ENCODE results near the gene MARCHF10.

MARCHF10 gene

DNA sequence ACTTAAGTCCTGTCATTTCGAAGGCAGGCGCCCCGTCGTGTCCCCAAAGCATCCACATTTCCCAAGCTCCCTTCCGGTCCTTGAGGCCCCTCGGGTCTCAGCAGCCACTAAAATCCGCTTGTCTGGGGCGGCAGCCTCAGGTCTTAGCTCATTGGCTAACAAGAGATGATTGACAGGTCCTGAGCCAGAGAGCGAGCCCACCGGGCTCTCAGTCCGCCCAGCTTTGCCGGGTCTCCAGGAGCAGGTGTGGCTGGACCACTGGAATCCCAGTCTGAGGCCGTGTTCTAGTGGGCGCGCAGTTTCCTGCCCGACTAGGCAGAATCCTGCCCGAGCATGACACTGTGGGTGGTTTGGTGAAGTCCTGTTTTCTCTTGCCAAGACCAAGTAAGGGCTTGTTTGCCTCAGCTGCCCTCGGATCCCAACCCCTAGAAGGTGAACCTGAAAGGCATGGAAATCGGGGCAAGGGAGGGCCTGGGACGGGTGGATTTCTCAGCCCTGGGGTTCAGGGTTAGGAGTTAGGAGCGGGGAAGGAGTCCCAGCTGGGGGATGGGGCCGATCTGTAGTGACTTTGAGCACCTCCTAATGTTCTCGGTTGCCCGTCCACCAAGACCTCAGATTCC is 137.8 kb downstream of the MARCHF10 start:
- Histone ChIP-seq H3K9me3 (ENCODE audit: control insufficient read depth in 1 of 2, low read length in 2 of 2) (no peaks in the 10 kb centered on the region), H3K27me3 (ENCODE audit: low read depth, low read length) (no peaks in the 10 kb centered on the region), H3K4me3 (ENCODE audit: low read depth in 1 of 2, low read length in 2 of 2) (no peak overlapping the region), H3K27ac (ENCODE audit: low read length) (no peak overlapping the region), H3K4me1 (ENCODE audit: control insufficient read depth in 1 of 2, insufficient read depth in 2 of 2, low read length in 2 of 2) (peaks cover 0 to 13% of the 10 kb centered on the region in 2 donors), H3K36me3 (ENCODE audit: control insufficient read depth in 1 of 2, insufficient read depth in 2 of 2, low read length in 2 of 2) (peaks cover 0 to 3% of the 10 kb centered on the region in 2 donors)

DNA sequence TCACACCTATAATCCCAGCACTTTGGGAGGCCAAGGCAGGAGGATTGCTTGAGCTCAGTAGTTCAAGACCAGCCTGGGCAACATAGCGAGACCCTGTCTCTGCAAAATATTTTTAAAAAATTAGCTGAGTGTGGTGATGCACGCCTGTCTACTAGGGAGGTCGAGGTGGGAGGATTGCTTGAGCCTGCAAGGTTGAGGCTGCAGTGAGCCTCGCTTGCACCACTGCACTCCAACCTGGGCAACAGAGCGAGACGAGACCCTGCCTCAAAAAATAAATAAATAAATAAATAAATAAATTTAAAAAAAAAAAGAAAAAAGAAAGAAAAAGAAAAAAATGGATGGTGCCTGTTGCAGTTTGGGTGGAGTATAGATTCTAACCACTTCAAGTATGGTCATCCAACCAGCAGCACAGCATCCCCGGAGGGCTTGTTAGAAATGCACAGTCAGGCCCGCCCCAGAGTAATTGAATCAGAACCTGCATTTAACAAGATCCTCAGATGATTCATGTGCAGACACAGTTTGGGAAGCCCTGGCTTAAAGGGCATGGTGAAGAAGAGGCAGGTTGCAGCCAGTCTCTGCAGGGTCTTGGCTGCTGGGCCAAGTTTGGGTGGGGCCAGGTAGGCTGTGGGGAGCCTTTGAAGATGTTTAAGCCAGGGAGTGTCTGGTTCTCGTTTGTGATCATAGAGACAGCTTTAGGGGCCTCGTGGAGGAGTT is 139.9 kb downstream of the MARCHF10 start:
- Histone ChIP-seq H3K36me3 (ENCODE audit: control insufficient read depth in 1 of 2, insufficient read depth in 2 of 2, low read length in 2 of 2) (peaks cover 0 to 3% of the 10 kb centered on the region in 2 donors), H3K4me3 (ENCODE audit: low read depth in 1 of 2, low read length in 2 of 2) (no peak overlapping the region), H3K4me1 (ENCODE audit: control insufficient read depth in 1 of 2, insufficient read depth in 2 of 2, low read length in 2 of 2) (peaks cover 0 to 3% of the 10 kb centered on the region in 2 donors), H3K27me3 (ENCODE audit: low read depth, low read length) (no peaks in the 10 kb centered on the region), H3K9me3 (ENCODE audit: control insufficient read depth in 1 of 2, low read length in 2 of 2) (no peaks in the 10 kb centered on the region), H3K27ac (ENCODE audit: low read length) (no peak overlapping the region)

DNA sequence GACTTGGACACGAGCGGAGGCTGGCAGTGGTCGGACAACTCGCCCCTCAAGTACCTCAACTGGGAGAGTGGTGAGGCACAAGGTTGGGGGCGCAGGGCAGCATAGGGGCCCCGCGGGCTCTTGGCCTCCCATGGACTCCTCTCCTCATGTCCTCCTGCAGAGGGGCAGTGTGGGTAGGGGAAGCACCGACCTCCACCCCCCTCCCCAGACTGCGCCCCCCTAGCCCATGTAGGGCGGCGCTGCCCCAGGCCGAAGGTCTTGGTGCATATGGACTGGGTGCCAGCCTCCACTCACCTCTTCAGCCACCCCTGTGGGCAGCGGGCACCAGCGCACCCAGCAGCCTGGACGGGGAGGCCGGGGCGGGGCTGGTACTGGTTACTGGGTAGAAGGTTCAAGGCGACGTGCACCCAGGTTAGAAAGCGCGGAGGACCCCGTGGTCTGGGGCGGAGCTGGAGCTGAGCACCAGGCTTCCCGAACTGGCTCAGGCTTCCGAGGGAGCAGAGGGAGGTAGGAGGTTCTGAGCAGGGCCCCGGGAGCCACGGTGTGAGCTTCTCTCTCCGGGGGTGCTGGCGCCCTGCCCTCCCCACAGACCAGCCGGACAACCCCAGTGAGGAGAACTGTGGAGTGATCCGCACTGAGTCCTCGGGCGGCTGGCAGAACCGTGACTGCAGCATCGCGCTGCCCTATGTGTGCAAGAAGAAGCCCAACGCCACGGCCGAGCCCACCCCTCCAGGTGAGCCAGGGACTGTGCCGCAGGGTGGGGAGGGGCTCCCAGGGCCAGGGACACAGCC is 141.1 kb downstream of the MARCHF10 start:
- peaks cover 0 to 4% of the 10 kb centered on the region in 2 donors for H3K4me1 ChIP-seq (ENCODE audit: control insufficient read depth in 1 of 2, insufficient read depth in 2 of 2, low read length in 2 of 2)
- H3K36me3 ChIP-seq (ENCODE audit: control insufficient read depth in 1 of 2, insufficient read depth in 2 of 2, low read length in 2 of 2), result peaks cover 0 to 3% of the 10 kb centered on the region in 2 donors
- H3K27ac ChIP-seq (ENCODE audit: low read length), result no peak overlapping the region
- no peaks in the 10 kb centered on the region for H3K9me3 ChIP-seq (ENCODE audit: control insufficient read depth in 1 of 2, low read length in 2 of 2)
- H3K4me3 ChIP-seq (ENCODE audit: low read depth in 1 of 2, low read length in 2 of 2), result no peak overlapping the region
- no peaks in the 10 kb centered on the region for H3K27me3 ChIP-seq (ENCODE audit: low read depth, low read length)

DNA sequence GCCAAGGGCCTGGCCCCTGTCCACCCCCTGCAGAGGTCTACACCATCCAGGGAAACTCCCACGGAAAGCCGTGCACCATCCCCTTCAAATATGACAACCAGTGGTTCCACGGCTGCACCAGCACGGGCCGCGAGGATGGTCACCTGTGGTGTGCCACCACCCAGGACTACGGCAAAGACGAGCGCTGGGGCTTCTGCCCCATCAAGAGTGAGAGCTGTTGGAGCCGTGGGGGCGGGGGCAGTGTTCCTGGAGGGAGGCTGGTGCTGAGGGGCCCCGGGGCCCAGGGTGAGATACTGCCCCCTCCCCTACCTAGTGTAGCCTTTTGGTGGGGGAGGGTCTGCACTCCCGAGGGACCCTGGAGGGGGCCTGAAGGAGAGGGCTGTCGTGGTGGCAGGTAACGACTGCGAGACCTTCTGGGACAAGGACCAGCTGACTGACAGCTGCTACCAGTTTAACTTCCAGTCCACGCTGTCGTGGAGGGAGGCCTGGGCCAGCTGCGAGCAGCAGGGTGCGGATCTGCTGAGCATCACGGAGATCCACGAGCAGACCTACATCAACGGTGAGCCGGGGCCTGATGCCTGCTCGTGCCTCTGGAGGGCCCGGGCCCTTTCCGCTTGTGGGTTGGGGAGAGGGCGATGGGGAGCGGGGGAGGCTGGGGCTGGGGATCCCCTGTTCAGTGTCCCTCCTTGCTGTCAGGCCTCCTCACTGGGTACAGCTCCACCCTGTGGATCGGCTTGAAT is 141.9 kb downstream of the MARCHF10 start:
- Histone ChIP-seq H3K9me3 (ENCODE audit: control insufficient read depth in 1 of 2, low read length in 2 of 2) (no peaks in the 10 kb centered on the region), H3K4me3 (ENCODE audit: low read depth in 1 of 2, low read length in 2 of 2) (no peak overlapping the region), H3K4me1 (ENCODE audit: control insufficient read depth in 1 of 2, insufficient read depth in 2 of 2, low read length in 2 of 2) (peaks cover 0 to 4% of the 10 kb centered on the region in 2 donors), H3K36me3 (ENCODE audit: control insufficient read depth in 1 of 2, insufficient read depth in 2 of 2, low read length in 2 of 2) (peaks cover 0 to 3% of the 10 kb centered on the region in 2 donors), H3K27ac (ENCODE audit: low read length) (no peak overlapping the region), H3K27me3 (ENCODE audit: low read depth, low read length) (no peaks in the 10 kb centered on the region)

DNA sequence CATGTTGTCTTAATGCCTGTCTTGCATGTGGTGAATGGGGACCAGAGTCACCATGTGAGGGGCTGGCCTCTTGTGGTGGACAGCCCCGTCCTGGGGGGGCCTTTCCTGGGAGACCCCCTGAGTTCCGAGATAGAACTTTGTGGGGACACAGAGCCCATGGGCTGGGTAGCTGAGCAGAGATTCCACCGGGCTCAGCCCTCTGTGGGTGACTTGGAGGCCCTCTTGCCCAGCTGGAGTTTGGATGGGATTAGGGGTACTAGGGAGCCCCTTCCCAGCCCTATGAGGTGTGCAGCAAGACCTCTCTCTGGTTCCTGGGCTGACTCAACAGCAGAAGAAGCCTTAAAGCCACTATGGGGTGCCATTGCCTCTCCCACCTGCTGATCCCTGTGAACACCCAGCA is 142.5 kb downstream of the MARCHF10 start:
- Histone ChIP-seq H3K4me3 (ENCODE audit: low read depth in 1 of 2, low read length in 2 of 2) (no peak overlapping the region), H3K36me3 (ENCODE audit: control insufficient read depth in 1 of 2, insufficient read depth in 2 of 2, low read length in 2 of 2) (peaks cover 0 to 3% of the 10 kb centered on the region in 2 donors), H3K27me3 (ENCODE audit: low read depth, low read length) (no peaks in the 10 kb centered on the region), H3K27ac (ENCODE audit: low read length) (no peak overlapping the region), H3K4me1 (ENCODE audit: control insufficient read depth in 1 of 2, insufficient read depth in 2 of 2, low read length in 2 of 2) (peaks cover 0 to 4% of the 10 kb centered on the region in 2 donors), H3K9me3 (ENCODE audit: control insufficient read depth in 1 of 2, low read length in 2 of 2) (no peaks in the 10 kb centered on the region)

DNA sequence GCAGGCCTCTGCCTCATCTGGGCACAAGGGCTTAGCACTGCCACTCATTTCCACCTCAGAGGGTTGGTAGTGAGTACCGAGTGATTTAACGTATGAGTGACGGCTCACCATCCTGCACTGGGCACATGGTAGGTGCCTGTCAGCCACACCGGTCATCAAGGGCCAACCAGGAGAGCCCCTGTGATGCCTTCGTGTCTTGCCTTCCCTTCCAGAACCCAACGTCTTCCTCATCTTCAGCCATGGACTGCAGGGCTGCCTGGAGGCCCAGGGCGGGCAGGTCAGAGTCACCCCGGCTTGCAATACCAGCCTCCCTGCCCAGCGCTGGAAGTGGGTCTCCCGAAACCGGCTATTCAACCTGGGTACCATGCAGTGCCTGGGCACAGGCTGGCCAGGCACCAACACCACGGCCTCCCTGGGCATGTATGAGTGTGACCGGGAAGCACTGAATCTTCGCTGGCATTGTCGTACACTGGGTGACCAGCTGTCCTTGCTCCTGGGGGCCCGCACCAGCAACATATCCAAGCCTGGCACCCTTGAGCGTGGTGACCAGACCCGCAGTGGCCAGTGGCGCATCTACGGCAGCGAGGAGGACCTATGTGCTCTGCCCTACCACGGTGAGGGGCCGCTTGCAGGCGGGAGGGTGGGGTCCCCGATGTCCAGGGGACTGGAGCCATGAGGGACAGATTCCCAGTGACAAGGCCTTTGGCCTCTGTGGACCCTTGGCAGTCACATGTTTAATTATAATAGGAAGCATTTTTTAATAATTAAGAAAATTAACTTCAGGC is 143.6 kb downstream of the MARCHF10 start:
- H3K4me3 ChIP-seq (ENCODE audit: low read depth in 1 of 2, low read length in 2 of 2), result no peak overlapping the region
- H3K27ac ChIP-seq (ENCODE audit: low read length), result no peak overlapping the region
- no peaks in the 10 kb centered on the region for H3K27me3 ChIP-seq (ENCODE audit: low read depth, low read length)
- H3K36me3 ChIP-seq (ENCODE audit: control insufficient read depth in 1 of 2, insufficient read depth in 2 of 2, low read length in 2 of 2), result peaks cover 0 to 3% of the 10 kb centered on the region in 2 donors
- peaks cover 0 to 5% of the 10 kb centered on the region in 2 donors for H3K9me3 ChIP-seq (ENCODE audit: control insufficient read depth in 1 of 2, low read length in 2 of 2)
- peaks cover 0 to 4% of the 10 kb centered on the region in 2 donors for H3K4me1 ChIP-seq (ENCODE audit: control insufficient read depth in 1 of 2, insufficient read depth in 2 of 2, low read length in 2 of 2)

DNA sequence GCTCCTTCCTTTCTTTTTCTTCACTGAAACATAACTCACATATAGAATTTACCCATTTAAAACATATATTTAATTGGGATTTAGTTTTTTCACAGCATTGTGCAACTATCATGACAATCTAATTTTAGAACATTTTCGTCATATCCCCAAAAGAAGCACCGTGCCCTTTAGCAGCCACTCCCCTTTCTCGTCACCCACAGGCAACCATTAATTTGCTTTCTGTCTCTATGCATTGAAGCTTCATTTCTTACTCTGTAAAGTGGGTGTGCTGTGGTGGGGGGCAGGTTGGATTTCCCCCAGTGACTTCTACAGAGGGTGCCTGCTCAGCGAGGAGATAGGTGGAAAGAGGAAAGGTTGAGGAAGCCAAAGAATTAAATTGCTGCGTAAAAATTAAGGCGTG is 144.8 kb downstream of the MARCHF10 start:
- peaks cover 0 to 4% of the 10 kb centered on the region in 2 donors for H3K4me1 ChIP-seq (ENCODE audit: control insufficient read depth in 1 of 2, insufficient read depth in 2 of 2, low read length in 2 of 2)
- H3K27ac ChIP-seq (ENCODE audit: low read length), result no peak overlapping the region
- H3K36me3 ChIP-seq (ENCODE audit: control insufficient read depth in 1 of 2, insufficient read depth in 2 of 2, low read length in 2 of 2), result peaks cover 0 to 3% of the 10 kb centered on the region in 2 donors
- no peak overlapping the region for H3K4me3 ChIP-seq (ENCODE audit: low read depth in 1 of 2, low read length in 2 of 2)
- peaks cover 0 to 5% of the 10 kb centered on the region in 2 donors for H3K9me3 ChIP-seq (ENCODE audit: control insufficient read depth in 1 of 2, low read length in 2 of 2)
- H3K27me3 ChIP-seq (ENCODE audit: low read depth, low read length), result no peaks in the 10 kb centered on the region

DNA sequence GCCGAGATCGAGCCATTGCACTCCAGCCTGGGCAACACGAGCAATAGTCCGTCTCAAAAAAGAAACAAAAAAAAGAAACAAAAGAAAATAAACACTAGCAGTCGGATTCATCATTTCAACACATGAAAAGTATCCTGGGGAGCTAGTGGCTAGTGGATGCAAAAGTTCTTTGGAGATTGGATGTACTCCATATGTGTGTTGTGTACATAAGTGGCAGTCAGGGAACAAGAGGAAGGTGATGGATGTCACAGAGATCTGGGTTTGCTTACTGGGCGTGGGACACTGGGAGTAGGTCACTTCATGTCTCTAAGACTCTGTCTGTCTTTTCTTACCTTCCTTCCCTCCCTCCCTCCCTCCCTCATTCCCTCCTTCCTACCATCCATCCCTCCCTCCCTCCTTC is 145.3 kb downstream of the MARCHF10 start:
- no peak overlapping the region for H3K27ac ChIP-seq (ENCODE audit: low read length)
- H3K4me3 ChIP-seq (ENCODE audit: low read depth in 1 of 2, low read length in 2 of 2), result no peak overlapping the region
- H3K27me3 ChIP-seq (ENCODE audit: low read depth, low read length), result no peaks in the 10 kb centered on the region
- H3K4me1 ChIP-seq (ENCODE audit: control insufficient read depth in 1 of 2, insufficient read depth in 2 of 2, low read length in 2 of 2), result peaks cover 0 to 4% of the 10 kb centered on the region in 2 donors
- peaks cover 0 to 3% of the 10 kb centered on the region in 2 donors for H3K36me3 ChIP-seq (ENCODE audit: control insufficient read depth in 1 of 2, insufficient read depth in 2 of 2, low read length in 2 of 2)
- H3K9me3 ChIP-seq (ENCODE audit: control insufficient read depth in 1 of 2, low read length in 2 of 2), result peaks cover 0 to 5% of the 10 kb centered on the region in 2 donors

DNA sequence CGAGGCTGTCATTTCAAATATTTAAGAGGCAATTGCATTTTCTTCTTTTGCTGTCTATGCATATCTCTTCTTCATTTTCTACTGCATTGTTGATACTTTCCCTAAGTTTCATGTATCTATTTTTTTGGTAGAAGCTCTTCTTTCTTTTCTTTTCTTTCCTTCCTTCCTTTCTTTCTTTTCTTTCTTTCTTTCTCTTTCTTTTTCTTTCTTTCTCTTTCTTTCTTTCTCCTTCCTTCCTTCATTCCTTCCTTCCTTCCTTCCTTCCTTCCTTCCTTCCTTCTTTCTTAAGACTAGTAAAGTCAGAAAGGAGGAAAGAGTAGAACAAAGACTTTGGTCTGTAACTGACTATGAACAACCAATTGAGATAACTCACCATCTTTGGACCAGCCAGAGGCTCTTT is 146.8 kb downstream of the MARCHF10 start:
- Histone ChIP-seq H3K9me3 (ENCODE audit: control insufficient read depth in 1 of 2, low read length in 2 of 2) (peaks cover 0 to 5% of the 10 kb centered on the region in 2 donors), H3K4me1 (ENCODE audit: control insufficient read depth in 1 of 2, insufficient read depth in 2 of 2, low read length in 2 of 2) (peaks cover 0 to 4% of the 10 kb centered on the region in 2 donors), H3K27me3 (ENCODE audit: low read depth, low read length) (no peaks in the 10 kb centered on the region), H3K36me3 (ENCODE audit: control insufficient read depth in 1 of 2, insufficient read depth in 2 of 2, low read length in 2 of 2) (no peaks in the 10 kb centered on the region), H3K27ac (ENCODE audit: low read length) (no peak overlapping the region), H3K4me3 (ENCODE audit: low read depth in 1 of 2, low read length in 2 of 2) (no peak overlapping the region)

DNA sequence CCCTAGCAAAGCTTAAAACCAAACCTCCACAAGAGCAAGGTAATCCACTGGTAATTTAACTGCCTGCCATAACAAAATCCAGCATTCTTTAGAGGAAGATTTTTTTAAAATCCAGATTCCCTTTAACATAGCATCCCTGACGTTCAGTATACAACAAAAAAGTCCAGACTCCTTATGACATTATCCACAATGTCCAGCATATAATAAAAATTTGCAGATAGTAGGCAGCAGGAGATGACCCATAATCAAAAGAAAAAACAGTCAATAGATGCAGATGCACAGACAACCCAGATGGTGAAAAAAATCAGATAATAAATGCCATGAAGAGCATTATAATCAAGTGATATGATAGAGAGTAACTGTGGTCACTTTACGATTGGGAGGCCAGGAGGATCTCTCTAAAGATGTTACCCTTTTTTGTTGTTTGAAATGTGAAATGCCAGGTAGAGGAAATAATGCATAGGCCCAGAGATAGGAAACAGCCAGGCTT is 147.4 kb downstream of the MARCHF10 start:
- Histone ChIP-seq H3K27me3 (ENCODE audit: low read depth, low read length) (no peaks in the 10 kb centered on the region), H3K36me3 (ENCODE audit: control insufficient read depth in 1 of 2, insufficient read depth in 2 of 2, low read length in 2 of 2) (no peaks in the 10 kb centered on the region), H3K9me3 (ENCODE audit: control insufficient read depth in 1 of 2, low read length in 2 of 2) (peaks cover 0 to 5% of the 10 kb centered on the region in 2 donors), H3K27ac (ENCODE audit: low read length) (no peak overlapping the region), H3K4me3 (ENCODE audit: low read depth in 1 of 2, low read length in 2 of 2) (no peak overlapping the region), H3K4me1 (ENCODE audit: control insufficient read depth in 1 of 2, insufficient read depth in 2 of 2, low read length in 2 of 2) (peaks cover 0 to 4% of the 10 kb centered on the region in 2 donors)

All from muscle layer of duodenum (tissue), 2 donors.